ELR (cell line): ENCODE measurements around the gene MYBPC1.
"Not testable (repeated sequence)": the region's sequence is repeated elsewhere in the genome, so short reads cannot be mapped to it uniquely, and the experiment has no call there.

ENCODE experiments used
- DNase-seq: peaks from one replicate; pipeline ENCODE4 v3.0.0-alpha.2; 2015; ENCODE audit warnings: low read depth

The MYBPC1 gene

DNA sequence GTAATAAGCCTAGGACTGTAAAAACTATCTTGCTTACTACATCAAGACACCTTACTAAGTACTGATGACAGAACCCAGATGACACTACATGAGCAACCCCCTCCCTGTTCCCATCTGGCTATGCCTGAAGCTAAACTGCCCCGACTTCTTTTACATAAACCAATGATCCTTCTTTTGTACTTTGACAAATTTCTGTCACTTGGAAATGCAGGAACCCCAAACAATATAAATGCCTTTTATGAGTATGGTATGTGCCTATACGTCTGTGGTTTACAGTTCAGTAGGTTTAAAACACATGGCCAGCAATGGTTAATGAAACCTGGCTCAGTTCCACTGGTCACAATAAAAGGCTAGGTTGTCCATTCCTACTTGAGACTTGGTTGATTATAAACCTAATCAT, 138.4 kb downstream of the MYBPC1 start:
- no peak for DNase-seq

- not testable (repeated sequence) for DNase-seq
These were observed 139.7 kb downstream of the MYBPC1 start for GRCh38 chr12:101734482-101734881.
